SK-N-SH treated with all-trans-retinoic acid at 6 μM for 48 hours (cell line): ENCODE results near the gene FGF14.

Source experiments
- GLIS3 ChIP-seq: fragments of 250-450 bp; sonication (Bioruptor Pico); IDR thresholded peaks from 2 replicates; pipeline ENCODE4 v1.5.0; 2020; ENCODE audit warnings: mild to moderate bottlenecking, moderate library complexity
- OSR1 ChIP-seq: fragments of 250-450 bp; sonication (Bioruptor Pico); IDR thresholded peaks from 2 replicates; pipeline ENCODE4 v1.8.0; 2022; ENCODE audit warnings: moderate library complexity, mild to moderate bottlenecking, inconsistent platforms
- ZFP30 ChIP-seq: fragments of 450-650 bp; formaldehyde crosslinking; IDR thresholded peaks from 2 replicates; pipeline ENCODE4 v1.5.0; 2022; ENCODE audit warnings: mild to moderate bottlenecking, moderate library complexity
- TF ChIP-seq, protein P1 (sequence below): fragments of 250-450 bp; sonication (Bioruptor Pico); IDR thresholded peaks from 2 replicates; pipeline ENCODE4 v1.8.0; 2020; ENCODE audit warnings: mild to moderate bottlenecking, moderate library complexity, borderline replicate concordance
- TF ChIP-seq, protein P2 (sequence below): fragments of 250-450 bp; sonication (Bioruptor Pico); IDR thresholded peaks from 2 replicates; pipeline ENCODE4 v1.8.0; 2021; ENCODE audit warnings: low read depth, mild to moderate bottlenecking, moderate library complexity, borderline replicate concordance

DNA sequence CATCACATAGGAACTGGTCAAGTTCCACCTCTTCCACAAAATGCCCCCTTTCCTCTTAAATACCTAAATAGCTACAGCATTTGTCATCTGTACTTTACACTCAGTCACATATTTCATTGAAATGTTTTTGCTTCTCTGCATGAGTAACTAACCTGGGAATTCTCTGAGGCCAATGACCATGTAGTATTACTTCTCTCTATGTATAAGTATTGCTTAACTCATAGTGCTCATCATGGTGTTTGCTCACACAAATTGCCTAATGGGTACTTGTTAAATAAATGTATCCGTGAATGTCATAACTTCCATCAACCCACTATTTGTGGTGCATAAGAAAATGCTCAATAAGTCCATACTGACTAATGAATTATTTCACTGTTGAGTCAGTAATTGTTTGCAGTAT lies 115.5 kb downstream of the FGF14 start:
- TF ChIP-seq GLIS3 (no peak), OSR1 (CRISPR knock-in tag) (no peak), ZFP30 (no peak)
- TF ChIP-seq, protein P1, sequence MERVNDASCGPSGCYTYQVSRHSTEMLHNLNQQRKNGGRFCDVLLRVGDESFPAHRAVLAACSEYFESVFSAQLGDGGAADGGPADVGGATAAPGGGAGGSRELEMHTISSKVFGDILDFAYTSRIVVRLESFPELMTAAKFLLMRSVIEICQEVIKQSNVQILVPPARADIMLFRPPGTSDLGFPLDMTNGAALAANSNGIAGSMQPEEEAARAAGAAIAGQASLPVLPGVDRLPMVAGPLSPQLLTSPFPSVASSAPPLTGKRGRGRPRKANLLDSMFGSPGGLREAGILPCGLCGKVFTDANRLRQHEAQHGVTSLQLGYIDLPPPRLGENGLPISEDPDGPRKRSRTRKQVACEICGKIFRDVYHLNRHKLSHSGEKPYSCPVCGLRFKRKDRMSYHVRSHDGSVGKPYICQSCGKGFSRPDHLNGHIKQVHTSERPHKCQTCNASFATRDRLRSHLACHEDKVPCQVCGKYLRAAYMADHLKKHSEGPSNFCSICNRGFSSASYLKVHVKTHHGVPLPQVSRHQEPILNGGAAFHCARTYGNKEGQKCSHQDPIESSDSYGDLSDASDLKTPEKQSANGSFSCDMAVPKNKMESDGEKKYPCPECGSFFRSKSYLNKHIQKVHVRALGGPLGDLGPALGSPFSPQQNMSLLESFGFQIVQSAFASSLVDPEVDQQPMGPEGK (CRISPR knock-in tag), result no peak
- TF ChIP-seq, protein P2, sequence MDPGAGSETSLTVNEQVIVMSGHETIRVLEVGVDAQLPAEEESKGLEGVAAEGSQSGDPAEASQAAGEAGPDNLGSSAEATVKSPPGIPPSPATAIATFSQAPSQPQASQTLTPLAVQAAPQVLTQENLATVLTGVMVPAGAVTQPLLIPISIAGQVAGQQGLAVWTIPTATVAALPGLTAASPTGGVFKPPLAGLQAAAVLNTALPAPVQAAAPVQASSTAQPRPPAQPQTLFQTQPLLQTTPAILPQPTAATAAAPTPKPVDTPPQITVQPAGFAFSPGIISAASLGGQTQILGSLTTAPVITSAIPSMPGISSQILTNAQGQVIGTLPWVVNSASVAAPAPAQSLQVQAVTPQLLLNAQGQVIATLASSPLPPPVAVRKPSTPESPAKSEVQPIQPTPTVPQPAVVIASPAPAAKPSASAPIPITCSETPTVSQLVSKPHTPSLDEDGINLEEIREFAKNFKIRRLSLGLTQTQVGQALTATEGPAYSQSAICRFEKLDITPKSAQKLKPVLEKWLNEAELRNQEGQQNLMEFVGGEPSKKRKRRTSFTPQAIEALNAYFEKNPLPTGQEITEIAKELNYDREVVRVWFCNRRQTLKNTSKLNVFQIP, result no peak
